Astrocyte (in vitro differentiated cells and primary cell): ENCODE measurements around the gene NEUROD1.

ENCODE experiments used
- EZH2 ChIP-seq: IDR thresholded peaks from 2 replicates; pipeline ENCODE4 v1.6.1; 2012; ENCODE audit warnings: mild to moderate bottlenecking, low read length, inconsistent platforms; ENCODE audit not compliant: insufficient read depth
- TF ChIP-seq, protein P1 (sequence below): IDR thresholded peaks from 2 replicates; pipeline ENCODE4 v1.5.1; 2011; ENCODE audit warnings: low read depth, mild to moderate bottlenecking, inconsistent platforms, low read length, moderate library complexity; ENCODE audit not compliant: insufficient read depth

DNA sequence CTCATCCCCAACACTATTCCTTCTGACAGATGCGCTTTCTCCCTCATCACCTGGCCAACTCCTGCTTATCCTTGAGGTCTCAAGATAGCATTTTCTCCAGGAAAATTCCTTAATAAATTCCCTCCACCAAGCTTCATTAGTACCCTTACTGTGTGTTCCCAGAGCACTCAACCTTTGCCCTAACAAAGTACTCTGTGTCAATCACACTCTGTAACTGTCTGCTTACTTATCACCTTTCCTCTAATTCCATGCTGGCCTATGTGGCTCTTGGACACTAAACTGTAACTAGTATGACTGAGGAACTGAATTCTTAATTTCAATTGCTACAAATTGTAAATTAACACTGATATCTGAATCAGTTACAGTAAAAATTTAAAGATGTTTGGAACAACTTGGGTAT is 17.9 kb upstream of the NEUROD1 start:
- TF ChIP-seq, protein P1, sequence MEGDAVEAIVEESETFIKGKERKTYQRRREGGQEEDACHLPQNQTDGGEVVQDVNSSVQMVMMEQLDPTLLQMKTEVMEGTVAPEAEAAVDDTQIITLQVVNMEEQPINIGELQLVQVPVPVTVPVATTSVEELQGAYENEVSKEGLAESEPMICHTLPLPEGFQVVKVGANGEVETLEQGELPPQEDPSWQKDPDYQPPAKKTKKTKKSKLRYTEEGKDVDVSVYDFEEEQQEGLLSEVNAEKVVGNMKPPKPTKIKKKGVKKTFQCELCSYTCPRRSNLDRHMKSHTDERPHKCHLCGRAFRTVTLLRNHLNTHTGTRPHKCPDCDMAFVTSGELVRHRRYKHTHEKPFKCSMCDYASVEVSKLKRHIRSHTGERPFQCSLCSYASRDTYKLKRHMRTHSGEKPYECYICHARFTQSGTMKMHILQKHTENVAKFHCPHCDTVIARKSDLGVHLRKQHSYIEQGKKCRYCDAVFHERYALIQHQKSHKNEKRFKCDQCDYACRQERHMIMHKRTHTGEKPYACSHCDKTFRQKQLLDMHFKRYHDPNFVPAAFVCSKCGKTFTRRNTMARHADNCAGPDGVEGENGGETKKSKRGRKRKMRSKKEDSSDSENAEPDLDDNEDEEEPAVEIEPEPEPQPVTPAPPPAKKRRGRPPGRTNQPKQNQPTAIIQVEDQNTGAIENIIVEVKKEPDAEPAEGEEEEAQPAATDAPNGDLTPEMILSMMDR: no peak
- TF ChIP-seq EZH2: no peak
